ENCODE measurements around the gene GNPNAT1. TPM values are rescaled to one million over a fixed set of nuclear protein-coding genes. Genes with fewer than 3 reads are reported as not detected.

Gene GNPNAT1
- total RNA-seq, 3 donors from 2014 or later: 19.9 to 33.1 (median 21.4) TPM

GRCh38 chr14:52834440-52834842 lies 43.0 kb upstream of the GNPNAT1 start:
- no peak for TF ChIP-seq CTCF (IDR thresholded peaks at IDR 0.05)
- no peak for ATAC-seq

GRCh38 chr14:52833891-52834290 lies 42.5 kb upstream of the GNPNAT1 start:
- H3K9me3 ChIP-seq: no peaks in the 10 kb centered on the region
- no peaks in the 10 kb centered on the region for H3K36me3 ChIP-seq (ENCODE audit: low read depth)
- DNase-seq (no peak), ATAC-seq (no peak)
- no peak overlapping the region for H3K4me3 ChIP-seq
- H3K4me1 ChIP-seq (ENCODE audit: low read depth): no peaks in the 10 kb centered on the region
- intact Hi-C loops (cut with DNase I, micrococcal nuclease): no loop called here
- no peak for TF ChIP-seq CTCF (IDR thresholded peaks at IDR 0.05)

More at GRCh38 chr14:52834440-52834842, 43.0 kb upstream of the GNPNAT1 start:
- intact Hi-C loops (cut with DNase I, micrococcal nuclease): no loop called here
- H3K36me3 ChIP-seq (ENCODE audit: low read depth): no peaks in the 10 kb centered on the region
- H3K9me3 ChIP-seq: no peaks in the 10 kb centered on the region
- H3K4me1 ChIP-seq (ENCODE audit: low read depth): no peaks in the 10 kb centered on the region
- no peak for DNase-seq
- no peak overlapping the region for H3K4me3 ChIP-seq

- intact Hi-C loops (cut with DNase I, micrococcal nuclease): loop anchor here in 1 of 2 donors (10.0 kb wide), 1 partner anchor 225 kb away; no protein-coding TSS in a partner anchor
- no peaks in the 10 kb centered on the region for H3K36me3 ChIP-seq (ENCODE audit: low read depth)
- no peaks in the 10 kb centered on the region for H3K4me1 ChIP-seq (ENCODE audit: low read depth)
- DNase-seq (no peak), ATAC-seq (no peak)
- H3K4me3 ChIP-seq: no peak overlapping the region
- no peak for TF ChIP-seq CTCF (IDR thresholded peaks at IDR 0.05)
- no peaks in the 10 kb centered on the region for H3K9me3 ChIP-seq
Observed at GRCh38 chr14:52829527-52830185, 38.2 kb upstream of the GNPNAT1 start.

- no peak overlapping the region for H3K4me3 ChIP-seq
- intact Hi-C loops (cut with DNase I, micrococcal nuclease): loop anchor here in 1 of 2 donors (10.0 kb wide), 1 partner anchor 227 kb away; no protein-coding TSS in a partner anchor
- no peaks in the 10 kb centered on the region for H3K36me3 ChIP-seq (ENCODE audit: low read depth)
- DNase-seq: no peak
- H3K4me1 ChIP-seq (ENCODE audit: low read depth): no peaks in the 10 kb centered on the region
- no peak for ATAC-seq
- no peak for TF ChIP-seq CTCF (IDR thresholded peaks at IDR 0.05)
- H3K9me3 ChIP-seq: no peaks in the 10 kb centered on the region
Observed at GRCh38 chr14:52827426-52827825, 36.0 kb upstream of the GNPNAT1 start.

- H3K36me3 ChIP-seq (ENCODE audit: low read depth): no peaks in the 10 kb centered on the region
- ATAC-seq (no peak), DNase-seq (no peak)
- H3K9me3 ChIP-seq: no peaks in the 10 kb centered on the region
- TF ChIP-seq CTCF (IDR thresholded peaks at IDR 0.05): no peak
- intact Hi-C loops (cut with DNase I, micrococcal nuclease): loop anchor here in 1 of 2 donors (10.0 kb wide), 1 partner anchor 230 kb away; no protein-coding TSS in a partner anchor
- H3K4me3 ChIP-seq: no peak overlapping the region
- H3K4me1 ChIP-seq (ENCODE audit: low read depth): peaks cover 8% of the 10 kb centered on the region
Observed at GRCh38 chr14:52825085-52825484, 33.7 kb upstream of the GNPNAT1 start.

Measured in mucosa of descending colon (tissue), 3 donors.